BJ (cell line): ENCODE measurements around the gene RNF146. TPM values are rescaled to one million over a fixed set of nuclear protein-coding genes. Genes with fewer than 3 reads are reported as not detected.

Experiments used
- CTCF ChIA-PET: fragments of 350-600 bp; formaldehyde crosslinking; extraction: SDS; loops from one replicate; lab custom pipeline; 2021; ENCODE audit warnings: antibody characterized with exemption, inconsistent platforms; lab: Yijun Ruan, JAX
- POLR2A ChIA-PET: fragments of 300-600 bp; sonication (Branson Sonifier 250); formaldehyde crosslinking; extraction: SDS; loops from one replicate; lab custom pipeline; 2021; ENCODE audit warnings: antibody characterized with exemption; lab: Charles Lee
- DNase-seq: peaks from one replicate; pipeline ENCODE4 v3.0.0-alpha.2; 2011; ENCODE audit warnings: low read depth
- H3K27me3 ChIP-seq: 2 replicates; pipeline ENCODE4 v1.6.0; 2011; ENCODE audit warnings: low read length; ENCODE audit not compliant: control insufficient read depth, insufficient read depth
- H3K36me3 ChIP-seq: 2 replicates; pipeline ENCODE4 v1.5.1; 2011; ENCODE audit warnings: low read length; ENCODE audit not compliant: control insufficient read depth, insufficient read depth
- H3K4me3 ChIP-seq: 2 replicates; pipeline ENCODE4 v1.5.1; 2011; ENCODE audit warnings: low read depth, mild to moderate bottlenecking, control low read depth, low read length
- CTCF ChIP-seq: IDR thresholded peaks from 2 replicates; pipeline ENCODE4 v1.5.1; 2011; ENCODE audit warnings: low read depth, mild to moderate bottlenecking, control low read depth, inconsistent platforms, low read length, moderate library complexity; ENCODE audit not compliant: insufficient read depth
- polyA plus RNA-seq: library from polyadenylated mRNA; depleted of rRNA; stranded (reverse); fragments of >200 nt; gene quantifications from 2 replicates; pipeline ENCODE4 v1.2.3, GENCODE V29; 2011

RNF146 gene
- polyA plus RNA-seq, 1 experiment, result 36.2 TPM

DNA sequence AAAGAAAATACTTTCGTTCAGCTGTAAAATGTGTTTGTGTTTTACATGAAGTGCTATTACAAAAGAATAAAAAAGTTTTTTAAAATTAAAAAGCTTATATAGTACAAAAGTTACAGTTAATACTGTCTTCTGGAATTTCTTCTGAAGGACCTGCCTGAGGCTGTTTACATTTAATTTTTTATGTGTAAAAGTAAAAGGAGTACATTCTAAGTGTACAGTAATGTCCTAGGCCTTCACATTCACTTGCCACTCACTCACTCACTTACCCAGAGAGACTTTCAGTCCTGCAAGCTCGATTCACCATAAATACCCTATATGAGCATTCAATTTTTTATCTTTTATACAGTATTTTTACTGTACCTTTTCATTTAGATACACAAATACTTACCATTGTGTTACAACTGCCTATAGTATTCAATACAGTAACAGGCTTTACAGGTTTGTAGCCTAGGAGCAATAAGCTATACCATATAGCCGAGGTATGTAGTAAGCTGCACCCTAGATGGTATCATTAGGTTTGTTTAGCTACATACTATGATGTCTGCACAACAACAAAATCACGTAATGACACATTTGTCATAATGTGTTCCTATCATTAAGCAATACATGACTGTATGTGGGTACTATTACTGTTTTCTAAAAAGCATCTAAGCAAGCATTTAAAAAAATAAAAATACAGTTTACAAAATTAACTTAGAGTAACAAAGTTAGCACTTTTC is 33.0 kb downstream of the RNF146 start:
- no peak overlapping the region for H3K4me3 ChIP-seq
- ChIA-PET CTCF (interaction anchor here (0.9 to 5.9 kb wide), 5 partner anchors 33 to 209 kb away, joined by 3 to 51 read pairs (median 3); partner anchors contain the start of gene RNF146), POLR2A (interaction anchor here (0.7 kb wide), 1 partner anchor 67 kb away, joined by 8 read pairs; no protein-coding TSS in a partner anchor)
- no peak for TF ChIP-seq CTCF
- no peaks in the 10 kb centered on the region; the same call in 1 of the 2 replicates for H3K36me3 ChIP-seq
- H3K27me3 ChIP-seq, result no peaks in the 10 kb centered on the region
- no peak for DNase-seq

GRCh38 chr6:127300411-127300810 is 33.7 kb downstream of the RNF146 start:
- POLR2A ChIA-PET, result no interaction called here
- CTCF ChIA-PET, result interaction anchor here (0.9 to 5.9 kb wide), 8 partner anchors 8 to 238 kb away, joined by 3 to 51 read pairs (median 4); partner anchors contain the start of gene RNF146
- Histone ChIP-seq H3K36me3 (no peaks in the 10 kb centered on the region), H3K27me3 (no peaks in the 10 kb centered on the region), H3K4me3 (no peak overlapping the region)
- DNase-seq, result peak; percentile 74
- no peak for TF ChIP-seq CTCF

DNA sequence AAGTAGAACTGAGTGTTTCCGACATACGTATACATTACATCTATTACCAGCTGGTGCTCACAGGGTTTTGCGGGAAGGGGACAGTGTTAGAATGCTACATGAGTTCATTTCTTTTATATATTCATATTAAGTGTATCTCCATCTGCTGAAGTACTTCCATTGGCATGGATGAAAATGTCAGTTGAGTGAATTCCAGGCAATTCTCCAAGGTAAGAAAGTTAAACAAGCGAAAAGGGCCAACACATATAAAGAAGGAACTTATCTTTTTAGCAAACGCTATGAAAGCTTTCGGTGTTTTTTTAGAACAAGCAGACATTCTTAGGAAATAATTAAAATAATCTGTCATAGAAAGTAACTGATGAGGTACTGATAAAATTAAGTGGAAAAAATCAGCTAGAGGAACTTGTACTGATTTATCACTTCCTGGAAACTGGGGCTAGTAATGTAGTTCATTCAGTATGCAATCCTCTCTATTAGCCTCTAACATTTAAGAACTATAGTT is 34.6 kb downstream of the RNF146 start:
- H3K4me3 ChIP-seq, result no peak overlapping the region
- ChIA-PET POLR2A (no interaction called here), CTCF (interaction anchor here (1.2 to 5.9 kb wide), 7 partner anchors 9 to 246 kb away, joined by 3 to 51 read pairs (median 5); no protein-coding TSS in a partner anchor)
- H3K27me3 ChIP-seq, result no peaks in the 10 kb centered on the region
- no peak for DNase-seq
- H3K36me3 ChIP-seq, result no peaks in the 10 kb centered on the region; the same call in 1 of the 2 replicates
- TF ChIP-seq CTCF, result no peak

GRCh38 chr6:127302728-127303660 is 36.3 kb downstream of the RNF146 start:
- DNase-seq, result no peak
- POLR2A ChIA-PET, result no interaction called here
- Histone ChIP-seq H3K36me3 (no peaks in the 10 kb centered on the region; the same call in 1 of the 2 replicates), H3K27me3 (no peaks in the 10 kb centered on the region), H3K4me3 (no peak overlapping the region)
- TF ChIP-seq CTCF, result peak; percentile 62
- CTCF ChIA-PET, result interaction anchor here (0.6 to 5.9 kb wide), 16 partner anchors 9 to 397 kb away, joined by 3 to 51 read pairs (median 4); partner anchors contain the start of genes KIAA0408 and MTCL3
